Adipocyte (in vitro differentiated cells): ENCODE data around the gene CRYBG1.
"Not testable (repeated sequence)": the region's sequence is repeated elsewhere in the genome, so short reads cannot be mapped to it uniquely, and the experiment has no call there.

Source experiments
- DNase-seq: peaks from one replicate; pipeline ENCODE4 v3.0.0-alpha.2; 2015; ENCODE audit warnings: low read depth
- H3K27me3 ChIP-seq: replicated peaks from 2 replicates; pipeline ENCODE4 v1.7.0; 2013; ENCODE audit warnings: mild to moderate bottlenecking, low read length, moderate library complexity; ENCODE audit not compliant: control insufficient read depth, insufficient read depth
- H3K36me3 ChIP-seq: 2 replicates; pipeline ENCODE4 v1.7.0; 2013; ENCODE audit warnings: low read length, mild to moderate bottlenecking, moderate library complexity; ENCODE audit not compliant: control insufficient read depth, insufficient read depth, severe bottlenecking
- H3K4me1 ChIP-seq: 2 replicates; pipeline ENCODE4 v1.7.0; 2013; ENCODE audit warnings: mild to moderate bottlenecking, low read length, moderate library complexity; ENCODE audit not compliant: control insufficient read depth, insufficient read depth
- H3K4me3 ChIP-seq: 2 replicates; pipeline ENCODE4 v1.7.0; 2013; ENCODE audit warnings: mild to moderate bottlenecking, low read length, moderate library complexity
- H3K9ac ChIP-seq: 2 replicates; pipeline ENCODE4 v1.7.0; 2013; ENCODE audit warnings: mild to moderate bottlenecking, low read length, moderate library complexity
- H3K9me3 ChIP-seq: 2 replicates; pipeline ENCODE4 v1.7.0; 2013; ENCODE audit warnings: mild to moderate bottlenecking, low read length, moderate library complexity; ENCODE audit not compliant: control insufficient read depth

CRYBG1 gene

DNA sequence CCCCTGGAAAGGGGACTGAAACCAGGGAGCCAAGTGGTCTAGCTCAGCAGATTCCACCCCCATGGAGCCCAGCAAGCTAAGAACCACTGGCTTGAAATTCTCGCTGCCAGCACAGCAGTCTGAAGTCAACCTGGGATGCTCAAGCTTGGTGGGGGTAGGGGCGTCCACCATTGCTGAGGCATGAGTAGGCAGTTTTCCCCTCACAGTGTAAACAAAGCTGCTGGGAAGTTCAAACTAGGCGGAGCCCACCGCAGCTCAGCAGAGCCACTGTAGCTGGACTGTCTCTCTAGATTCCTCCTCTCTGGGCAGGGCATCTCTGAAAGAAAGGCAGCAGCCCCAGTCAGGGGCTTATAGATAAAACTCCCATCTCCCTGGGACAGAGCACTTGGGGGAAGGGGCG is 44.5 kb downstream of the CRYBG1 start:
- H3K9ac ChIP-seq, H3K4me1 ChIP-seq, H3K4me3 ChIP-seq, H3K27me3 ChIP-seq, DNase-seq, H3K36me3 ChIP-seq: not testable (repeated sequence)
- peaks cover 11% of the 10 kb centered on the region for H3K9me3 ChIP-seq

DNA sequence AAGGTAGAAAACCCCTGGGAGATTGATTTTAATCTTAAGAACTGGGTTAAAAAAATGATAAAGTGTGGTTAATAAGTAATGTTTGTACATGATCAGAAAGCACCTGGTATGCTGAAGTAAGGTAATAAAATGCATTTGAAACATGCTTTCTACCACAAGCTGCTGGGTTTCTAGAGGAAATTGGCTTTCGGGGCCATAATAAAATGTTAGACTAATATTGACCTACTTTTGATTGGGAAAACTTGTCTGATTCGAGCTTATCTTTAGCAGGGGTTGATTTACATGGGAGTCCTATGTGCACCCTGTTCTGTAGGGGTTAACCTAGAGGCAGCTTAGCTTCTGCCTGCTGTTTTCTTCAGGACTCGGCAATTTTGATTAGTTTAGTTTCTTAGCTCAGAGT is 50.5 kb downstream of the CRYBG1 start:
- H3K4me3 ChIP-seq: no peak overlapping the region
- peaks cover 6% of the 10 kb centered on the region for H3K9me3 ChIP-seq
- no peaks in the 10 kb centered on the region for H3K36me3 ChIP-seq
- DNase-seq: no peak
- no peaks in the 10 kb centered on the region for H3K4me1 ChIP-seq
- peaks cover 16% of the 10 kb centered on the region for H3K27me3 ChIP-seq
- H3K9ac ChIP-seq: no peak overlapping the region

DNA sequence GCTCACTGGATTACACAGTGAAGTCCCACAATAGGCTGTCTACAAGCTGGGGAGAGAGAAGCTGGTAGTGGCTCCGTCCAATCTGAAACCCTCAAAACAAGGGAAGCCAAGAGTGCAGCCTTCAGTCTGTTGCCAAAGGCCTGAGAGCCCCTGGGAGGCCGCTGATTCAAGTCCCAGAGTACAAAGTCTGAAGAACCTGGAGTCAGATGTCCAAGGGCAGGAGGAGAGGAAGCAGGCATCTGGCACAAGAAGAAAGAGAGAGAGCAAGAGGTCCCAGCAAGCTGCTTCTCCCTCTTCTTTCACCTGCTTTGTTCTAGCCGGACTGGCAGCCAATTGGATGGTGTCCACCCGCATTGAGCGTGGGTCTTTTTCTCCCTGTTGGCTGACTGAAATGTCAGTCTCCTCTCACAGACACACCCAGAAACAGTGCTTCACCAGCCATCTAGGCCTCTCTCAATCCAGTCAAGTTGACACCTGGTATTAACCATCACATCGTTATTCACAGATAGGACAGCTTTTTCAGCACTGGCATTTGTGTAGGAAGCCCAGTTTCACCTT is 51.2 kb downstream of the CRYBG1 start:
- no peak for DNase-seq
- no peak overlapping the region for H3K4me3 ChIP-seq
- H3K9ac ChIP-seq: no peak overlapping the region
- no peaks in the 10 kb centered on the region for H3K36me3 ChIP-seq
- H3K27me3 ChIP-seq: peaks cover 22% of the 10 kb centered on the region
- H3K9me3 ChIP-seq: peaks cover 5% of the 10 kb centered on the region
- H3K4me1 ChIP-seq: no peaks in the 10 kb centered on the region

DNA sequence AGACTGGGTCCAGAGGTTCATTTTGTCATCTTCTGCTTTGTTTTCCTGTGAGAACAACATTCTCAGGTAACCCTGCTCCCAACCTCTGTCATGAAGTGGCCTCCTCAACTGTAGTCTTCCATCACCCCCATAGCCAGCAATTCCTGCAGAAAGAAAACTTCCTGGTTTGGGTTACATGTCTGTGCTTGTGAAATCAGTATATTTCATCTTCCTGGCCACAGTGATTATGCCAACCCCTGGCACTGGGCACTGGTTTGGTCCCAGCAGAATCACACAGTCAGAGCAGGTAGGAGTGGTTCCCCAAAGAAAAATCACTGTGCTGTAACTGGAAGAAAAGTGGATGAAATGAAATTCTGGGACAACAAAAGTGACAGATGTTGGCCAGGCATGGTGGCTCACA is 52.5 kb downstream of the CRYBG1 start:
- Histone ChIP-seq H3K9ac (no peak overlapping the region), H3K4me1 (no peaks in the 10 kb centered on the region), H3K9me3 (no peaks in the 10 kb centered on the region), H3K4me3 (no peak overlapping the region), H3K36me3 (no peaks in the 10 kb centered on the region), H3K27me3 (peaks cover 31% of the 10 kb centered on the region)
- no peak for DNase-seq

DNA sequence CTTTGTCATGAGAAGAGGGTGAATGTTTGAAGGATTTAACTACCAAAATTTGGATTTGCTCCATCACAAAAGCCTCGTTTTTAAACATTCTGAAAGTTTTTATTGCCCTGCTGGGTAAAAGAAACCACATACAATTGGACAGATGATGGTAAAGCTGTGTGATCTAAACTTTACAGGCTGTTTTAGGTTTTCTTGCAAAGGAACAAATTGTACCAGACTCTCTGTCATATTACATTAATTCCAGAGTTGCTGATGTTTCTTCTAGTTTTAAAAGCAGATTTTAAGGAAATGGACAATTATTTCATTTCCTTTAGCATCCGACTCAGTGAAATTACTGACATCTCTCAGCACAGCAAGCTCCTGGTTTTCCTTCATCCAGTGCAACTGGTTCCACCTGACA is 53.2 kb downstream of the CRYBG1 start:
- DNase-seq: no peak
- Histone ChIP-seq H3K27me3 (peaks cover 38% of the 10 kb centered on the region), H3K36me3 (no peaks in the 10 kb centered on the region), H3K9me3 (no peaks in the 10 kb centered on the region), H3K4me1 (no peaks in the 10 kb centered on the region), H3K9ac (no peak overlapping the region), H3K4me3 (no peak overlapping the region)

DNA sequence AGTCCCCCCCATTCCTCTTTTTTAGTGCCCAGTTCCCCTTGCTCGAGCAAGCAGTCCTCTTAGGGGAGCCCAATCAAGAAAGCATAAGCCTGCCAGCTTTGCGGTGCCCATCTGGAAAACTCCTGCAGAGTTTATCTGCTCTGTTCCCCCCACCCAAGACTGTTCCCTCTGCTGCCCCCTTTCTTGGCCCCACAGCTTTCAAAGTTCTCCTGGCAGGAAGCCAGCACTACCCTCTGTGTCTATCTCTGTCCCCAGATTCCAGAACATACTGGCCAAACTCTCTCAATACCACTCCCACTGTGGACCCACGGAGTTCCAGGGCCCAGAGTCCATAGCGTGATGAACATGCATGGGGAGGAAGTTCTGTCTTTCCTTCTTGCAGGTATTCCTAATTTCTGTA is 55.4 kb downstream of the CRYBG1 start:
- Histone ChIP-seq H3K4me1 (no peaks in the 10 kb centered on the region), H3K9me3 (no peaks in the 10 kb centered on the region), H3K36me3 (no peaks in the 10 kb centered on the region), H3K27me3 (peaks cover 39% of the 10 kb centered on the region), H3K9ac (no peak overlapping the region), H3K4me3 (no peak overlapping the region)
- no peak for DNase-seq

DNA sequence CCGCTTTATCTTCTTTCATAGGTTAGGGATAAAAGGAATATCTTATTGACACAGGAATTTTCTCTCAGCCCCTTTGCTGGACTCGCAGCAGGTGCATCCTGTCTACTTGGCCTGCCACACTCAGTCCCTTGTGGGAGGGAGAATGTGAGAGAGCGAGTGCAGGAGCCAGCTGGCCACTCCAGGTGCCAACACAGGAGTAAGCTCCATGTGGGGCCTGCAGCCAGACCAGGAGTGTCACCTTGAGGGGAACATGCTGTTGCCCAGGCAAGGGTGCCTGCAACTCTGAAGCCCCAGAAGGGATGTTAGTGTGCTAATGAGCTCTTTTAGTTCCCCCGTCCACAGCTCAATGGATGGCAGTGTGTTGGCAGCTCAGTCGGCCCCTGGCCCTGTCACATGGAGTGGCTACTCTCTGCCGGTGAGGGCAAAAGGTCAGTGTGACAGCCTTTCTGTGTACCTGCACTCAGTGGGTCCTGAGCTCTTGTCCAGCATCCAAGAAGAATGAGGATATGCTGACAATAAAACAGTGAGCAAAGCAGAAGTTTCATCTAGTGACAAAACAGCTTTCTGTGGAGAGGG is 57.1 kb downstream of the CRYBG1 start:
- H3K36me3 ChIP-seq: no peaks in the 10 kb centered on the region
- peaks cover 39% of the 10 kb centered on the region for H3K27me3 ChIP-seq
- peaks cover under 1% of the 10 kb centered on the region for H3K4me1 ChIP-seq
- H3K9ac ChIP-seq: no peak overlapping the region
- DNase-seq: no peak
- no peak overlapping the region for H3K4me3 ChIP-seq
- no peaks in the 10 kb centered on the region for H3K9me3 ChIP-seq

DNA sequence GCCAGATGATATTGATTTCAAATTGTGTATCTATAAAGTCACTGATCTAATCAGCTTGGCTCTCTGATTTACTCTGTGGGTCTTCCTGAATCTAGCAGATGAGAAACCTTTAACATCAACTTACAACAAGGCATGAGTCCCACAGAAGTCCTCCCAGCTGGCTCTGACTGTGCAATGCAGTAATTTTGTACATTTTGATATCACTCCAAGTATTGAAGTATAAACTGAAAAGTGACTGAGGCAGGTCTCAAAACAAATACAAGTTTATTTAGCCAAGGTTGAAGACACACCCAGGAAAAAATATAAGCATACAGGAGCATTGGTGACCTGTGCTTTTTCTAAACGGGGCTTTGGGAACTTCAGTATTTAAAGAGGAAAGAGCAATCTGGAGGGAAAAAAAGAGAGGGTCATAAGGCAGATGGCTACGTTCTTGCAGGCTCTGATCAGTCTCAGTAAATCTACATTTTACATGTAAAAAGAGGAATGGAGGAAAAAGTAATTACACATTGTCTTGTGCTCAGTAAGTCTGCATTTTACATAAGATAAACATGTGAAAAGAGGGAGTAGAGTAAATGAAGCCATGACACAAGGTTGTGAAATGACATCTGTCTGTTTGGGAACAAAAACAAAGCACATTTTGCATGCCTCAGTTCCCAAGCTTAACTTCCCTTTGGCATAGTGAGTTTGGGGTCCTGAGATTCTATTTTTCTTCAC is 59.5 kb downstream of the CRYBG1 start:
- H3K27me3 ChIP-seq: peaks cover 34% of the 10 kb centered on the region
- no peaks in the 10 kb centered on the region for H3K36me3 ChIP-seq
- no peak for DNase-seq
- H3K9me3 ChIP-seq: no peaks in the 10 kb centered on the region
- peaks cover 7% of the 10 kb centered on the region for H3K4me1 ChIP-seq
- no peak overlapping the region for H3K4me3 ChIP-seq
- no peak overlapping the region for H3K9ac ChIP-seq

DNA sequence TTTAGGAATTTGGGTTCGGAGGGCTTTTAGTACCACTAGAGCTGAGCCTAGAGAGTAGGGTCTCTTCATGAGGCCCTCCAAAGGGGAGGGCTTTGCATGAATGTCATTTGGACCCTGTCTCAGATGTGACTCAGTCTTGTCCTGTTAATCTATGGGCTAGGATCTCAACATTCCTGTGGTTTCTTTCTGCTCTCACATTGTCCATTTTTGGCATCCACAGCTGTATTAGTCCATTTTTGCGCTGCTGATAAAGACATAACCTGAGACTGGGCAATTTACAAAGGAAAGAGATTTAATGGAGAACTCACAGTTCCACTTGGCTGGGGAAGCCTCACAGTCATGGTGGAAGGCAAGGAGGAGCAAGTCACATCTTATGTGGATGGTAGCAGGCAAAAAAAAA is 61.0 kb downstream of the CRYBG1 start:
- Histone ChIP-seq H3K4me1 (peaks cover 14% of the 10 kb centered on the region), H3K27me3 (peaks cover 19% of the 10 kb centered on the region), H3K4me3 (no peak overlapping the region), H3K9ac (no peak overlapping the region), H3K36me3 (no peaks in the 10 kb centered on the region), H3K9me3 (no peaks in the 10 kb centered on the region)
- no peak for DNase-seq

DNA sequence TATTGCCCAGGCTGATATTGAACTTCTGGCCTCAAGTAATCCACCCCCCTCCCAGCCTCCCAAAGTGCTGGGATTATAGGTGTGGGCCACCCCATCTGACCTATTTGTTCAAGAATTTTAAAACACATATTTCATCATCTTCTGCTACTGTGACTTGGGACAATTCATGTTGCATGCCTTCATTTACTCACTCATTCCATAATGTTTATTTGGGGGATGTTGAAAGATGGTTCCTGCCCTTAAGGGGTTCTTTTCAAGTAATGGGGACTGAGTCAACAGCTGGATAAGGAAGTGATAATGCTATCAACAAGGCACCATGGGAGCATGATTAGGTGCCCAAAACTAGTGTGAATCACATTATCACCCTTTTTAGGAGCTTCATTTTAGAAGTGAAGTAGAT is 62.0 kb downstream of the CRYBG1 start:
- H3K9ac ChIP-seq: no peak overlapping the region
- H3K27me3 ChIP-seq: peaks cover 13% of the 10 kb centered on the region
- H3K36me3 ChIP-seq: no peaks in the 10 kb centered on the region
- peaks cover 14% of the 10 kb centered on the region for H3K4me1 ChIP-seq
- no peaks in the 10 kb centered on the region for H3K9me3 ChIP-seq
- no peak overlapping the region for H3K4me3 ChIP-seq
- no peak for DNase-seq

DNA sequence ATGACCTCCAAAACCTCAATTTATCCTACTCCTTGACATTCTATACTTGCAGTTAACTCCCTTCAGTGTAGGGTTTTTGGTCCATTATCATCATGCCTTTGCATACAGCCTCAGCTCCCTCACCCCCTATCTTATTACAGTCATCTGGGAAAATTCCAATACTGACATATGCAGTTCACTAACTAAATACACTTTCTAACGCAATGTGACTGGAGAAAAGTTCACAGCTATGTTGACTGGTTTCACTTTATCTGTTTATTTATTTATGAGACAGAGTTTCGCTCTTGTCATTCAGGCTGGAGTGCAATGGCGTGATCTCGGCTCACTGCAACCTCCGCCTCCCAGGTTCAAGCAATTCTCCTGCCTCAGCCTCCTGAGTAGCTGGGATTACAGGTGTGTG is 64.9 kb downstream of the CRYBG1 start:
- H3K36me3 ChIP-seq: no peaks in the 10 kb centered on the region

More for the DNA sequence above, 64.9 kb downstream of the CRYBG1 start:
- no peaks in the 10 kb centered on the region for H3K9me3 ChIP-seq
- no peak overlapping the region for H3K4me3 ChIP-seq
- H3K4me1 ChIP-seq: peaks cover 14% of the 10 kb centered on the region
- no peaks in the 10 kb centered on the region for H3K27me3 ChIP-seq
- H3K9ac ChIP-seq: no peak overlapping the region
- DNase-seq: no peak
